HepG2 (cell line): ENCODE data around the gene FMN2. TPM values are rescaled to one million over a fixed set of nuclear protein-coding genes. Genes with fewer than 3 reads are reported as not detected.

Experiments
- ATAC-seq: fragments of 200-7000 bp; cut with Tn5 transposase; 3 replicates; pipeline ENCODE4 v1.9.1; 2020; ENCODE audit warnings: mild to moderate bottlenecking, moderate library complexity
- BruUV-seq: library from RNA; stranded (reverse); fragments of 400-500 nt; replicated peaks from 2 replicates; lab custom pipeline; 2021; lab: Mats Ljungman, UMichigan
- CTCF ChIA-PET: fragments of 300-600 bp; formaldehyde crosslinking; extraction: SDS; loops from one replicate; lab custom pipeline; 2021; ENCODE audit warnings: low total read pairs, inconsistent platforms, low intra/inter-chr PET ratio; lab: Yijun Ruan, JAX
- POLR2A ChIA-PET: fragments of 350-600 bp; sonication (Branson Sonifier 250); formaldehyde crosslinking; loops from one replicate; lab custom pipeline; 2020; ENCODE audit warnings: antibody characterized with exemption, inconsistent platforms; lab: Yijun Ruan, JAX
- DNase-seq: peaks from one replicate; pipeline ENCODE4 v3.0.0-alpha.2; 2015; ENCODE audit warnings: low spot score
- FAIRE-seq: peaks from 3 replicates; lab custom pipeline; 2011; peaks lifted over from hg19 to GRCh38; lab: Jason Lieb, UNC
- H2AFZ ChIP-seq: one replicate; pipeline ENCODE4 v1.6.1; 2011; ENCODE audit warnings: low read length, inconsistent platforms
- H3K27ac ChIP-seq: fragments of 300-600 bp; 3 replicates; pipeline ENCODE4 v1.8.0; 2011; ENCODE audit warnings: mixed run types, mild to moderate bottlenecking, mixed read lengths, low read length, inconsistent platforms; ENCODE audit not compliant: insufficient read depth; ENCODE audit errors: extremely low read length
- H3K27me3 ChIP-seq, 2 experiments: fragments of 200-600 bp in 1 of 2; 2 replicates in 1 of 2; 3 replicates in 1 of 2; pipeline versions ENCODE4 v1.6.0 to v1.8.0; 2011; ENCODE audit warnings: low read length in 2 of 2, mild to moderate bottlenecking in 2 of 2, moderate library complexity in 2 of 2, inconsistent platforms in 1 of 2; ENCODE audit not compliant: insufficient read depth in 2 of 2, control insufficient read depth in 1 of 2
- H3K36me3 ChIP-seq, 2 experiments: fragments of 200-600 bp in 1 of 2; replicated peaks in 1 of 2; 2 replicates in 1 of 2; 3 replicates in 1 of 2; pipeline versions ENCODE4 v1.5.1 to v1.8.0; 2011; ENCODE audit warnings: low read length in 2 of 2, inconsistent platforms in 1 of 2; ENCODE audit not compliant: insufficient read depth in 2 of 2, control insufficient read depth in 1 of 2
- H3K4me1 ChIP-seq: 2 replicates; pipeline ENCODE4 v1.5.1; 2012; ENCODE audit warnings: low read length, inconsistent platforms; ENCODE audit not compliant: insufficient read depth
- H3K4me2 ChIP-seq: 2 replicates; pipeline ENCODE4 v1.6.0; 2011; ENCODE audit warnings: low read depth, low read length, inconsistent platforms
- H3K4me3 ChIP-seq, 3 experiments: fragments of 200-600 bp in 1 of 3; sonication (generic), shearing (Covaris generic) in 1 of 3; replicated peaks in 1 of 3; 2 replicates each; pipeline ENCODE4 v1.5.1; 2011 to 2016; ENCODE audit warnings: low read length in 3 of 3, inconsistent platforms in 2 of 3, low read depth in 2 of 3, mild to moderate bottlenecking in 2 of 3, control low read depth in 1 of 3, mixed read lengths in 1 of 3; ENCODE audit not compliant: insufficient read depth in 1 of 3
- H3K79me2 ChIP-seq: one replicate; pipeline ENCODE4 v1.6.1; 2011; ENCODE audit warnings: low read length, inconsistent platforms; ENCODE audit not compliant: insufficient read depth
- H3K9ac ChIP-seq: 2 replicates; pipeline ENCODE4 v1.6.0; 2011; ENCODE audit warnings: mild to moderate bottlenecking, low read depth, low read length, inconsistent platforms; ENCODE audit not compliant: insufficient read depth
- H3K9me3 ChIP-seq: 2 replicates; pipeline ENCODE4 v1.5.1; 2012; ENCODE audit warnings: mild to moderate bottlenecking, low read length
- H4K20me1 ChIP-seq: 2 replicates; pipeline ENCODE4 v1.6.0; 2011; ENCODE audit warnings: inconsistent platforms, mild to moderate bottlenecking, low read length, moderate library complexity; ENCODE audit not compliant: insufficient read depth
- ATAD3A ChIP-seq: sonication (generic); formaldehyde crosslinking; IDR thresholded peaks from 2 replicates; pipeline ENCODE4 v1.4.0; 2020; ENCODE audit warnings: missing genetic modification reagents
- BRCA1 ChIP-seq: sonication (generic); formaldehyde crosslinking; IDR thresholded peaks from 2 replicates; pipeline ENCODE4 v1.4.0; 2020; ENCODE audit warnings: missing genetic modification reagents
- GPN1 ChIP-seq: sonication (generic); formaldehyde crosslinking; IDR thresholded peaks from 2 replicates; pipeline ENCODE4 v1.5.1; 2020; ENCODE audit warnings: missing genetic modification reagents, borderline replicate concordance
- NR2F2 ChIP-seq: IDR thresholded peaks from 2 replicates; pipeline ENCODE4 v1.6.1; 2012; ENCODE audit warnings: low read depth, inconsistent platforms, borderline replicate concordance
- RFXAP ChIP-seq: sonication (generic); formaldehyde crosslinking; IDR thresholded peaks from 2 replicates; pipeline ENCODE4 v1.4.0; 2020; ENCODE audit warnings: missing genetic modification reagents, borderline replicate concordance
- SAFB2 ChIP-seq: sonication (generic); formaldehyde crosslinking; IDR thresholded peaks from 2 replicates; pipeline ENCODE4 v1.5.1; 2020; ENCODE audit warnings: missing genetic modification reagents, low read depth, mild to moderate bottlenecking, borderline replicate concordance
- U2AF1 ChIP-seq: fragments of 200-400 bp; formaldehyde crosslinking; optimal IDR thresholded peaks from 2 replicates; pipeline ENCODE3; 2017; ENCODE audit warnings: mild to moderate bottlenecking, low read depth, low read length
- ZNF552 ChIP-seq: sonication (generic); formaldehyde crosslinking; IDR thresholded peaks from 2 replicates; pipeline ENCODE4 v1.9.0; 2022; ENCODE audit warnings: missing genetic modification reagents, mild to moderate bottlenecking, borderline replicate concordance
- WGBS: methylation state at CpG from one replicate; pipeline ENCODE4 v1.1.6; 2017; ENCODE audit warnings: low lambda C conversion rate; 5-methylcytosine and 5-hydroxymethylcytosine counted together
- in situ Hi-C: cut with HindIII; loops from 2 replicates; pipeline ENCODE4 v1.10.0; 2017; ENCODE audit warnings: low pct_unique_long_range_greater_than_20kb; ENCODE audit not compliant: extremely low pct_ligation_motif_present
- intact Hi-C: fragments of 100-400 bp; cut with micrococcal nuclease; formaldehyde crosslinking; loops from one replicate; pipeline ENCODE4 v1.10.0; 2022; ENCODE audit not compliant: unreplicated experiment
- polyA plus RNA-seq, 8 experiments: library from polyadenylated mRNA; depleted of rRNA in 3 of 8; stranded (reverse) in 7 of 8; unstranded in 1 of 8; fragments of >200 nt; fragmentation: Illumina TruSeq in 4 of 8; extraction: Trizol in 4 of 8; gene quantifications; 2 replicates each; pipeline versions ENCODE4 v1.2.1 to v1.2.3, GENCODE V29; 2011 to 2016; ENCODE audit warnings: low read depth in 4 of 8, missing spikeins in 1 of 8, mixed read lengths in 1 of 8; ENCODE audit not compliant: insufficient read depth in 1 of 8
- total RNA-seq, 5 experiments: library from RNA; depleted of rRNA; stranded (reverse); fragments of >200 nt; fragmentation: Illumina TruSeq; extraction: Trizol; gene quantifications; 2 replicates each; pipeline ENCODE4 v1.2.3, GENCODE V29; 2016; ENCODE audit warnings: low read depth in 1 of 5
- TF ChIP-seq, protein P1 (sequence below): IDR thresholded peaks from 2 replicates; pipeline ENCODE4 v1.6.1; 2016; ENCODE audit warnings: low read depth, borderline replicate concordance
- TF ChIP-seq, protein P2 (sequence below): sonication (generic); formaldehyde crosslinking; IDR thresholded peaks from 2 replicates; pipeline ENCODE4 v1.5.1; 2020; ENCODE audit warnings: mild to moderate bottlenecking, missing genetic modification reagents, borderline replicate concordance

Gene FMN2
- total and polyA plus RNA-seq, 2 of the 13 experiments (the other 11 are each of a cell fraction or from before 2014, with no cell fraction given) = not detected

DNA sequence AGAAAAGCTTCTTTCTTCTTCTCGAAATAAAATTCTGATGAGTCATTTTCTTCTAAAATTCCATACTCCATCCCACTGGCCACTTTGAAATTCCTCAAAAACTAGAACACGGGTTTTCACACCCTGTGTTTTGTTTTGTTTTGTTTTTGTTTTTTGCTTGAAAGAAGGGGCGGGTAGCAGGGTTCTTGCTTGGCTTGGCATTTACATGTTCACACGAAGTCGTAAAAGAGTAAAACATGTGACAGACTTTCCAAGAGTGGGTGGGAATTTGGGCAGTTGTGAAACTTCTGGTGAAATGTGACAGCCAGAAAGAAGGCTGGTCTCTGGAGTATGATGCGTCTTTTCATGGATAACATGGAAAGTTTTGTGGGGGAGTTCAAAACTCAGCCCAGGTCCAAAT lies 47.1 kb upstream of the FMN2 start (continued):
- TF ChIP-seq, protein P1, sequence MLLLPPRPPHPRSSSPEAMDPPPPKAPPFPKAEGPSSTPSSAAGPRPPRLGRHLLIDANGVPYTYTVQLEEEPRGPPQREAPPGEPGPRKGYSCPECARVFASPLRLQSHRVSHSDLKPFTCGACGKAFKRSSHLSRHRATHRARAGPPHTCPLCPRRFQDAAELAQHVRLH (CRISPR knock-in tag) = no peak
- TF ChIP-seq GPN1 (CRISPR knock-in tag) = no peak
- no peak for TF ChIP-seq SAFB2 (CRISPR knock-in tag)
- TF ChIP-seq U2AF1 = no peak
- TF ChIP-seq RFXAP = no peak
- TF ChIP-seq, protein P2, sequence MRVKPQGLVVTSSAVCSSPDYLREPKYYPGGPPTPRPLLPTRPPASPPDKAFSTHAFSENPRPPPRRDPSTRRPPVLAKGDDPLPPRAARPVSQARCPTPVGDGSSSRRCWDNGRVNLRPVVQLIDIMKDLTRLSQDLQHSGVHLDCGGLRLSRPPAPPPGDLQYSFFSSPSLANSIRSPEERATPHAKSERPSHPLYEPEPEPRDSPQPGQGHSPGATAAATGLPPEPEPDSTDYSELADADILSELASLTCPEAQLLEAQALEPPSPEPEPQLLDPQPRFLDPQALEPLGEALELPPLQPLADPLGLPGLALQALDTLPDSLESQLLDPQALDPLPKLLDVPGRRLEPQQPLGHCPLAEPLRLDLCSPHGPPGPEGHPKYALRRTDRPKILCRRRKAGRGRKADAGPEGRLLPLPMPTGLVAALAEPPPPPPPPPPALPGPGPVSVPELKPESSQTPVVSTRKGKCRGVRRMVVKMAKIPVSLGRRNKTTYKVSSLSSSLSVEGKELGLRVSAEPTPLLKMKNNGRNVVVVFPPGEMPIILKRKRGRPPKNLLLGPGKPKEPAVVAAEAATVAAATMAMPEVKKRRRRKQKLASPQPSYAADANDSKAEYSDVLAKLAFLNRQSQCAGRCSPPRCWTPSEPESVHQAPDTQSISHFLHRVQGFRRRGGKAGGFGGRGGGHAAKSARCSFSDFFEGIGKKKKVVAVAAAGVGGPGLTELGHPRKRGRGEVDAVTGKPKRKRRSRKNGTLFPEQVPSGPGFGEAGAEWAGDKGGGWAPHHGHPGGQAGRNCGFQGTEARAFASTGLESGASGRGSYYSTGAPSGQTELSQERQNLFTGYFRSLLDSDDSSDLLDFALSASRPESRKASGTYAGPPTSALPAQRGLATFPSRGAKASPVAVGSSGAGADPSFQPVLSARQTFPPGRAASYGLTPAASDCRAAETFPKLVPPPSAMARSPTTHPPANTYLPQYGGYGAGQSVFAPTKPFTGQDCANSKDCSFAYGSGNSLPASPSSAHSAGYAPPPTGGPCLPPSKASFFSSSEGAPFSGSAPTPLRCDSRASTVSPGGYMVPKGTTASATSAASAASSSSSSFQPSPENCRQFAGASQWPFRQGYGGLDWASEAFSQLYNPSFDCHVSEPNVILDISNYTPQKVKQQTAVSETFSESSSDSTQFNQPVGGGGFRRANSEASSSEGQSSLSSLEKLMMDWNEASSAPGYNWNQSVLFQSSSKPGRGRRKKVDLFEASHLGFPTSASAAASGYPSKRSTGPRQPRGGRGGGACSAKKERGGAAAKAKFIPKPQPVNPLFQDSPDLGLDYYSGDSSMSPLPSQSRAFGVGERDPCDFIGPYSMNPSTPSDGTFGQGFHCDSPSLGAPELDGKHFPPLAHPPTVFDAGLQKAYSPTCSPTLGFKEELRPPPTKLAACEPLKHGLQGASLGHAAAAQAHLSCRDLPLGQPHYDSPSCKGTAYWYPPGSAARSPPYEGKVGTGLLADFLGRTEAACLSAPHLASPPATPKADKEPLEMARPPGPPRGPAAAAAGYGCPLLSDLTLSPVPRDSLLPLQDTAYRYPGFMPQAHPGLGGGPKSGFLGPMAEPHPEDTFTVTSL = no peak
- TF ChIP-seq ATAD3A = no peak
- no peak for TF ChIP-seq ZNF552 (CRISPR knock-in tag)

DNA sequence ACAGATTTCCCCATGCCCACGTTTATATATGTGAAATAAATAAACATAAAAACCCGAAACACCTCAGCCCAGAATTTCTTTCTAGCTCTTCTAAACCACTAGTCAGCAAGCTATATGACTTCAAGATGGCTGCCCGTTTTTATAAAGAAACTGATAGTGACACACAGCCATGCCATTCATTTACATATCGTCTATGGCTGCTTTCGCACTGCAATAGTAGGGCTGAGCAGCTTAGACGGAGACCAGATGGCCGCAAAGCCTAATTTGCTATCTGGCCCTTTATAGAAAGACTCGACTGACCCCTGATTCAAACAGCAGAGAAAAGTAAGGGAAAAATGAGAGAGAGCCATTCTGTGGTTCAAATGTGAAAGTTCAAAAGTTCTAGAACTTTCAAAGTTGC lies 45.7 kb upstream of the FMN2 start:
- Histone ChIP-seq H4K20me1 (no peaks in the 10 kb centered on the region), H3K4me1 (no peaks in the 10 kb centered on the region), H3K27me3 (no peaks in the 10 kb centered on the region), H3K4me3 (no peak overlapping the region), H3K4me2 (no peak overlapping the region), H3K27ac (no peak overlapping the region), H3K79me2 (no peaks in the 10 kb centered on the region), H2AFZ (no peak overlapping the region), H3K9me3 (no peaks in the 10 kb centered on the region), H3K9ac (no peak overlapping the region), H3K36me3 (no peaks in the 10 kb centered on the region)
- TF ChIP-seq NR2F2 (no peak), BRCA1 (no peak)
- no peak for FAIRE-seq
- POLR2A ChIA-PET = no interaction called here
- no peak for DNase-seq
- intact Hi-C loops = no loop called here
- BruUV-seq = no TSS peak
- ATAC-seq = no peak
- in situ Hi-C loops = no loop called here
- CTCF ChIA-PET = no interaction called here
- WGBS = 10% methylated on average over 8 of the region's 8 CpGs
